ENCODE results near the gene PGAP3.

Gene PGAP3

GRCh38 chr17:39679521-39680192 lies 8.2 kb downstream of the PGAP3 start:
- ATAC-seq, result no peak
- TF ChIP-seq TOX (CRISPR knock-in tag; IDR thresholded peaks at IDR 0.05; ENCODE audit: borderline replicate concordance), result no peak
- no peak for TF ChIP-seq ESRRG (CRISPR knock-in tag; IDR thresholded peaks at IDR 0.05)
- TF ChIP-seq ZC3H10 (CRISPR knock-in tag; IDR thresholded peaks at IDR 0.05), result no peak
- no peak for TF ChIP-seq GLIS3 (CRISPR knock-in tag; IDR thresholded peaks at IDR 0.05)
- TF ChIP-seq ZNF565 (CRISPR knock-in tag; conservative IDR thresholded peaks at IDR 0.05; ENCODE audit: low read depth), result no peak
- no peak for TF ChIP-seq CREB5 (CRISPR knock-in tag; IDR thresholded peaks at IDR 0.05; ENCODE audit: low read depth)
- TF ChIP-seq TCF4 (CRISPR knock-in tag; IDR thresholded peaks at IDR 0.05; ENCODE audit: borderline replicate concordance), result no peak
- no peak for TF ChIP-seq BACH2 (CRISPR knock-in tag; IDR thresholded peaks at IDR 0.05; ENCODE audit: borderline replicate concordance)
- no peak for TF ChIP-seq ZNF70 (CRISPR knock-in tag; IDR thresholded peaks at IDR 0.05)

- TF ChIP-seq TSHZ2 (CRISPR knock-in tag; IDR thresholded peaks at IDR 0.05), result no peak
- no peak for TF ChIP-seq ZNF8 (CRISPR knock-in tag; IDR thresholded peaks at IDR 0.05)
- TF ChIP-seq GLIS3 (CRISPR knock-in tag; IDR thresholded peaks at IDR 0.05), result no peak
- no peak for TF ChIP-seq ZC3H10 (CRISPR knock-in tag; IDR thresholded peaks at IDR 0.05)
- no peak for TF ChIP-seq BACH2 (CRISPR knock-in tag; IDR thresholded peaks at IDR 0.05; ENCODE audit: borderline replicate concordance)
- TF ChIP-seq ZFP30 (CRISPR knock-in tag; IDR thresholded peaks at IDR 0.05), result no peak
- ATAC-seq, result no peak
Measured at GRCh38 chr17:39678340-39679116, 9.3 kb downstream of the PGAP3 start.

- no peak for ATAC-seq
- TF ChIP-seq CSDC2 (CRISPR knock-in tag; IDR thresholded peaks at IDR 0.05) (no peak), ZFP30 (CRISPR knock-in tag; IDR thresholded peaks at IDR 0.05) (no peak), CSRNP3 (CRISPR knock-in tag; IDR thresholded peaks at IDR 0.05) (no peak), TCF4 (CRISPR knock-in tag; IDR thresholded peaks at IDR 0.05; ENCODE audit: borderline replicate concordance) (no peak), PPARA (CRISPR knock-in tag; IDR thresholded peaks at IDR 0.05; ENCODE audit: borderline replicate concordance) (no peak), CREB5 (CRISPR knock-in tag; IDR thresholded peaks at IDR 0.05; ENCODE audit: low read depth) (no peak), TOX (CRISPR knock-in tag; IDR thresholded peaks at IDR 0.05; ENCODE audit: borderline replicate concordance) (no peak), RARB (CRISPR knock-in tag; IDR thresholded peaks at IDR 0.05) (no peak), ZC3H10 (CRISPR knock-in tag; IDR thresholded peaks at IDR 0.05) (no peak), SNAI2 (CRISPR knock-in tag; IDR thresholded peaks at IDR 0.05) (no peak), TSHZ2 (CRISPR knock-in tag; IDR thresholded peaks at IDR 0.05) (no peak), ZFP3 (CRISPR knock-in tag; IDR thresholded peaks at IDR 0.05) (no peak), GLIS3 (CRISPR knock-in tag; IDR thresholded peaks at IDR 0.05) (no peak), OSR1 (CRISPR knock-in tag; IDR thresholded peaks at IDR 0.05) (no peak), ZNF70 (CRISPR knock-in tag; IDR thresholded peaks at IDR 0.05) (no peak), PATZ1 (CRISPR knock-in tag; IDR thresholded peaks at IDR 0.05; ENCODE audit: borderline replicate concordance) (no peak), BACH2 (CRISPR knock-in tag; IDR thresholded peaks at IDR 0.05; ENCODE audit: borderline replicate concordance) (no peak), ZNF565 (CRISPR knock-in tag; conservative IDR thresholded peaks at IDR 0.05; ENCODE audit: low read depth) (no peak), ESRRG (CRISPR knock-in tag; IDR thresholded peaks at IDR 0.05) (no peak)
Measured at GRCh38 chr17:39677542-39678339, 10.1 kb downstream of the PGAP3 start.

All from SK-N-SH treated with all-trans-retinoic acid at 6 μM for 48 hours (cell line).